ENCODE data around the gene FXR1.

DNA sequence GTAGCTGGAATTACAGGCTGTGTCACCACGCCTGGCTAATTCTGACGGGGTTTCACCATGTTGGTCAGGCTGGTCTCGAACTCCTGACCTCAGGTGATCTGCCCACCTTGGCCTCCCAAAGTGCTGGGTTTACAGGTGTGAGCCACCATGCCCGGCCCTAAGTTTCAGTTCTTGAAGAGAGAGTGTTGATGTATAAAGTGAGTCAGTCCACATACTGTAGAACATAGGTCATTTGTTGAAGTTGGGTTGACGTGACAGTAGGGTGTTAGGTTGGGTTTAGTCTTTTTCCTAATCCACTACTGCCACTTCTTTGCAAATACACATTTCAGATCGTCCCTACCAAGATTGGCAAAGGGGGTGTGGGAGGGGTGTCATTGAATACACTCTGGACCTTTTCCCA, 61.8 kb downstream of the FXR1 start:
- TF ChIP-seq CTCF (IDR thresholded peaks at IDR 0.05; ENCODE audit: low read depth, low read length, poor library complexity, severe bottlenecking) (no peak), EZH2phosphoT487 (IDR thresholded peaks at IDR 0.05; ENCODE audit: borderline replicate concordance, low read length) (no peak)

Data from DOHH2 (cell line).